SK-N-SH (cell line): ENCODE results near the gene DDX46. TPM values are rescaled to one million over a fixed set of nuclear protein-coding genes. Genes with fewer than 3 reads are reported as not detected.

Experiments
- CTCF ChIA-PET: fragments of 300-600, 350-600 bp; formaldehyde crosslinking; extraction: SDS; loops from one replicate; lab custom pipeline; 2021; lab: Yijun Ruan, JAX
- POLR2A ChIA-PET: fragments of 350-600 bp; sonication (Branson Sonifier 250); formaldehyde crosslinking; extraction: SDS; loops from one replicate; lab custom pipeline; 2020; ENCODE audit warnings: antibody characterized with exemption, inconsistent platforms; lab: Yijun Ruan, JAX
- DNase-seq: peaks from one replicate; pipeline ENCODE4 v3.0.0; 2012
- H2AFZ ChIP-seq: fragments of 200-600 bp; sonication (generic); 2 replicates; pipeline ENCODE4 v1.8.1; 2016; ENCODE audit warnings: antibody characterized with exemption, mild to moderate bottlenecking, low read depth
- H3F3A ChIP-seq: fragments of 200-600 bp; sonication (generic); replicated peaks from 2 replicates; pipeline ENCODE3; 2016; ENCODE audit warnings: antibody characterized with exemption, mild to moderate bottlenecking; ENCODE audit not compliant: insufficient read depth
- H3K27ac ChIP-seq, 2 experiments: fragments of 200-500 bp in 1 of 2; fragments of 200-600 bp in 1 of 2; sonication (Bioruptor generic) in 1 of 2; sonication (generic), shearing (Covaris generic) in 1 of 2; 2 replicates each; pipeline versions ENCODE4 v1.5.1 to v1.6.1; 2014 to 2016; ENCODE audit warnings: low read depth in 2 of 2, inconsistent platforms in 1 of 2, low read length in 1 of 2, mild to moderate bottlenecking in 1 of 2, mixed read lengths in 1 of 2
- H3K27me3 ChIP-seq: fragments of 200-600 bp; sonication (generic), shearing (Covaris generic); 2 replicates; pipeline ENCODE4 v1.6.1; 2016; ENCODE audit warnings: mixed run types; ENCODE audit not compliant: insufficient read depth
- H3K36me3 ChIP-seq, 2 experiments: fragments of 200-500 bp in 1 of 2; fragments of 200-600 bp in 1 of 2; sonication (Bioruptor generic) in 1 of 2; sonication (generic) in 1 of 2; replicated peaks in 1 of 2; 2 replicates each; pipeline versions ENCODE3 to v1.5.1; 2014 to 2016; ENCODE audit warnings: low read length in 1 of 2, mild to moderate bottlenecking in 1 of 2; ENCODE audit not compliant: insufficient read depth in 2 of 2, control insufficient read depth in 1 of 2
- H3K4me1 ChIP-seq, 2 experiments: fragments of 200-500 bp in 1 of 2; fragments of 200-600 bp in 1 of 2; sonication (Bioruptor generic) in 1 of 2; sonication (generic), shearing (Covaris generic) in 1 of 2; 2 replicates each; pipeline versions ENCODE4 v1.5.1 to v1.6.1; 2014 to 2016; ENCODE audit warnings: low read depth in 1 of 2, low read length in 1 of 2, mixed run types in 1 of 2; ENCODE audit not compliant: insufficient read depth in 2 of 2, control insufficient read depth in 1 of 2
- H3K4me2 ChIP-seq: fragments of 200-600 bp; sonication (generic), shearing (Covaris generic); 2 replicates; pipeline ENCODE4 v1.6.1; 2017; ENCODE audit warnings: mixed run types
- H3K4me3 ChIP-seq, 2 experiments: fragments of 200-500 bp in 1 of 2; fragments of 200-600 bp in 1 of 2; sonication (Bioruptor generic) in 1 of 2; sonication (generic), shearing (Covaris generic) in 1 of 2; 2 replicates each; pipeline versions ENCODE4 v1.5.1 to v1.8.1; 2014 to 2016; ENCODE audit warnings: low read depth in 2 of 2, inconsistent platforms in 1 of 2, low read length in 1 of 2, mild to moderate bottlenecking in 1 of 2, mixed read lengths in 1 of 2, moderate library complexity in 1 of 2
- H3K79me2 ChIP-seq: fragments of 200-600 bp; sonication (generic); 2 replicates; pipeline ENCODE4 v1.8.1; 2017; ENCODE audit warnings: mild to moderate bottlenecking; ENCODE audit not compliant: insufficient read depth
- H3K9ac ChIP-seq: fragments of 200-600 bp; sonication (generic); 2 replicates; pipeline ENCODE4 v1.6.1; 2017; ENCODE audit warnings: mixed run types
- H3K9me2 ChIP-seq: fragments of 200-600 bp; sonication (generic); 2 replicates; pipeline ENCODE4 v1.6.1; 2017; ENCODE audit warnings: mixed run types
- H3K9me3 ChIP-seq: fragments of 200-600 bp; sonication (generic); 2 replicates; pipeline ENCODE4 v1.6.1; 2017; ENCODE audit warnings: mixed run types, mild to moderate bottlenecking, moderate library complexity
- H4K20me1 ChIP-seq: fragments of 200-600 bp; sonication (generic); 2 replicates; pipeline ENCODE4 v1.6.1; 2017; ENCODE audit warnings: mild to moderate bottlenecking, mixed run types; ENCODE audit not compliant: insufficient read depth
- CTCF ChIP-seq: fragments of 200-600 bp; sonication (generic); IDR thresholded peaks from 2 replicates; pipeline ENCODE4 v1.6.1; 2017; ENCODE audit warnings: antibody characterized with exemption, mild to moderate bottlenecking, moderate library complexity
- ELF1 ChIP-seq: IDR thresholded peaks from 2 replicates; pipeline ENCODE4 v1.4.0; 2012
- EZH2phosphoT487 ChIP-seq: fragments of 200-600 bp; sonication (generic); IDR thresholded peaks from 2 replicates; pipeline ENCODE4 v1.6.1; 2017; ENCODE audit warnings: low read depth, mixed run types, mild to moderate bottlenecking, antibody characterized with exemption, moderate library complexity, borderline replicate concordance
- FOSL2 ChIP-seq: IDR thresholded peaks from 2 replicates; pipeline ENCODE4 v1.4.0; 2012; ENCODE audit warnings: low read depth, mild to moderate bottlenecking, moderate library complexity, borderline replicate concordance
- FOXM1 ChIP-seq: IDR thresholded peaks from 2 replicates; pipeline ENCODE4 v1.4.0; 2012; ENCODE audit warnings: low read depth, mild to moderate bottlenecking
- JUND ChIP-seq: IDR thresholded peaks from 2 replicates; pipeline ENCODE4 v1.4.0; 2012
- RCOR1 ChIP-seq: fragments of 150-350 bp; IDR thresholded peaks from 2 replicates; pipeline ENCODE4 v1.6.1; 2017; ENCODE audit warnings: antibody characterized with exemption, low read length
- RXRA ChIP-seq: IDR thresholded peaks from 2 replicates; pipeline ENCODE4 v1.4.0; 2012; ENCODE audit warnings: low read depth, mild to moderate bottlenecking, borderline replicate concordance
- TAF1 ChIP-seq: IDR thresholded peaks from 2 replicates; pipeline ENCODE4 v1.6.1; 2012; ENCODE audit warnings: low read depth, mild to moderate bottlenecking, low read length, moderate library complexity, borderline replicate concordance
- TEAD4 ChIP-seq: IDR thresholded peaks from 2 replicates; pipeline ENCODE4 v1.4.0; 2012; ENCODE audit warnings: mild to moderate bottlenecking, borderline replicate concordance; ENCODE audit not compliant: insufficient read depth
- YY1 ChIP-seq: IDR thresholded peaks from 2 replicates; pipeline ENCODE4 v1.4.0; 2012; ENCODE audit warnings: low read depth, mild to moderate bottlenecking
- WGBS: methylation state at CpG from one replicate; pipeline ENCODE4 v1.1.6; 2017; ENCODE audit warnings: low lambda C conversion rate; 5-methylcytosine and 5-hydroxymethylcytosine counted together
- polyA plus RNA-seq, 3 experiments: library from polyadenylated mRNA; depleted of rRNA; stranded (reverse); fragments of >200 nt; gene quantifications; 2 replicates each; pipeline ENCODE4 v1.2.3, GENCODE V29; 2012
- TF ChIP-seq, protein P1 (sequence below): IDR thresholded peaks from 2 replicates; pipeline ENCODE4 v1.4.0; 2012; ENCODE audit warnings: low read depth, borderline replicate concordance

DDX46 gene
- polyA plus RNA-seq, 1 of the 3 experiments (the other 2 are of a cell fraction) = 20.3 TPM

DNA sequence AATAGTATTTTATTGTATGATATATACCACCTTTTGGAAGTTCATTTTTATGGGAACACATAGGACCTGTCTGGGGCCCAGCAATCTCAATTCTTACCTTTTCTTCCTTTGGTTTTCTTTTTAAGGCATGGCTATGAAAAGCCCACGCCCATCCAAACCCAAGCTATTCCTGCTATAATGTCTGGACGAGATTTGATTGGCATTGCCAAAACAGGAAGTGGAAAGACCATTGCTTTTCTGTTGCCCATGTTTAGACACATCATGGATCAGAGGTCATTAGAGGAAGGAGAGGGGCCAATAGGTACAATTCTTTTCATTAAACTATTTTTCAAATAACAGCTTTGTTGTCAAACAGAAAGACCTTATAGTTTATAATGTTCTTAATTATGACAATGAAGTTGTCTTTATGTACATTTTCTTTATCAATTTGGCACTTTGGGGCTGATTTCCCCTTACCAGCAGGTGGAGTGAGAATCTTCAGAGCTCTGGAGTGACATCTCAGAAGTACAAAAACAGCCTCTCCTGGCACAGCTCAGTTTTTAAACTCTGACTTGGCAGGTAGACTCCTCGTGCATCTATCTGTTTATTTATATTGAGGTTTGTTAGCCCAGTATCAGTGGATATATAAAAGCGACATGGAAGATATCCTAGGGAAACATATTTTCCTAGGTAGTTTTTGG is 25.8 kb downstream of the DDX46 start:
- ChIA-PET POLR2A (no interaction called here), CTCF (interaction anchor here (1.0 kb wide), 1 partner anchor 36 kb away, joined by 3 read pairs; no protein-coding TSS in a partner anchor)
- Histone ChIP-seq H3K9me3 (no peaks in the 10 kb centered on the region), H4K20me1 (no peaks in the 10 kb centered on the region), H3K9ac (no peak overlapping the region), H3K4me3 (no peak overlapping the region), H3K27me3 (no peaks in the 10 kb centered on the region), H3K79me2 (peaks cover 10% of the 10 kb centered on the region; the same call in 1 of the 2 replicates), H3K36me3 (peaks cover 59 to 61% of the 10 kb centered on the region in 2 experiments), H3K27ac (peak overlapping the region in 1 of 2 experiments; percentile 17; a peak in 2 of 4 replicates), H3K4me1 (no peaks in the 10 kb centered on the region), H3F3A (peaks cover 18% of the 10 kb centered on the region), H2AFZ (no peak overlapping the region), H3K4me2 (no peak overlapping the region), H3K9me2 (no peaks in the 10 kb centered on the region)
- WGBS = 79% methylated on average over 4 of the region's 4 CpGs
- no peak for DNase-seq
- TF ChIP-seq RXRA (no peak), CTCF (peak; percentile 45)

DNA sequence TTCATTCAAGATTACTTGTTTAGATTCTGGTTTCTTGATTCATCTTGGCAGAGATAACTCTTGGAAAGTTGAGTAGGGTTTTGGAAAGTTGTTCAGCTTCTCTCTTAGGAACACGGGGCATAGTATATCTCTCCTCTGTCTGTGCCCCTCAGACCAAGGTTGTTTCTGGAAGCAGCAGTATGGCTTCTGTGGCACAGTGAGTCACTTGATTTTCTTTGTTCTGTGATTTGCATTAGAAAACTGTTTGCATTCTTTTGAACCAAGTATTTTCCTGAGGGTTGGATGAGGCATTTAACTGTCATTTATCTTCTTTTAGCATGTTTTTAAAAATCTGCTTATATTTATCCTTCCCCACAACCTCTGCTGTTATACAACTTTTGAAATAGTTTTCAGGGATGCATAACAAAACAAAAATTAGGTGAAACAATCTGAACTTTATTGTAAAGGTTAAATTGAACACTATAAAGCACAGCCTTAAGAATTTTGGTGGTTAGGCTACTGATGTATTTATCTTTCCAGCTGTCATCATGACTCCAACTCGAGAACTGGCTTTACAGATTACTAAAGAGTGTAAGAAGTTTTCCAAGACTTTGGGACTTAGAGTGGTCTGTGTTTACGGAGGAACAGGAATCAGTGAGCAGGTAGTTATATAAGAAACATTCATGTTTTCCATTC is 26.5 kb downstream of the DDX46 start:
- Histone ChIP-seq H3K27ac (peak overlapping the region in 1 of 2 experiments; percentile 17; a peak in 2 of 4 replicates), H3K9ac (no peak overlapping the region), H3K79me2 (peaks cover 15% of the 10 kb centered on the region; the same call in 1 of the 2 replicates), H3K9me2 (no peaks in the 10 kb centered on the region), H3K9me3 (no peaks in the 10 kb centered on the region), H3K4me1 (no peaks in the 10 kb centered on the region), H3F3A (peaks cover 18% of the 10 kb centered on the region), H3K36me3 (peaks cover 61 to 66% of the 10 kb centered on the region in 2 experiments)
- WGBS = 80% methylated on average over 3 of the region's 3 CpGs
- CTCF ChIA-PET = interaction anchor here (1.0 kb wide), 1 partner anchor 36 kb away, joined by 3 read pairs; no protein-coding TSS in a partner anchor
- TF ChIP-seq FOSL2 = peak; percentile 3; the same call in 1 of the 2 replicates
- TF ChIP-seq TAF1 = no peak
- TF ChIP-seq, all 33 proteins: peak for 1
- H3K27me3 ChIP-seq = no peaks in the 10 kb centered on the region
- no peak for DNase-seq
- no peak overlapping the region for H2AFZ ChIP-seq
- POLR2A ChIA-PET = no interaction called here
- no peak overlapping the region for H3K4me3 ChIP-seq
- no peak overlapping the region for H3K4me2 ChIP-seq
- H4K20me1 ChIP-seq = no peaks in the 10 kb centered on the region

DNA sequence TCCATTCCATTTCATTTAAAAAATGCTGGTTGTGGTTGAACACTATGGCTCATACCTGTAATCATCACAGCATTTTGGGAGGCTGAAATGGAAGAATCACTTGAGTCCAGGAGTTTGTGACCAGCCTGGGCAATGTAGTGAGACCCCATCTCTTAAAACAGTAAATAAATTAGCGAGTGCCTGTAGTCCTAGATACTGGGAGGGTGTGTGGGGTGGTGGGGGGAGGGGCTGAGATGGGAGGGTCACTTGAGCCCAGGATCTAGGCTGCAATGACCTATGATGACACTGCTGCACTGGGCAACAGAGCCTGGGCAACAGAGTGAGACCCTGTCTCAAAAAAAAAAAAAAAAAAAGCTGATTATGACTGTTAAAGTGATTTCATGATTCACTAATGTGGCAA is 29.1 kb downstream of the DDX46 start:
- ChIA-PET CTCF (no interaction called here), POLR2A (interaction anchor here (0.6 kb wide), 1 partner anchor 12 kb away, joined by 3 read pairs; no protein-coding TSS in a partner anchor)
- Histone ChIP-seq H3K4me2 (no peak overlapping the region), H3F3A (peaks cover 13% of the 10 kb centered on the region), H3K9me3 (no peaks in the 10 kb centered on the region), H3K9me2 (no peaks in the 10 kb centered on the region), H4K20me1 (no peaks in the 10 kb centered on the region), H3K4me3 (no peak overlapping the region), H3K4me1 (no peaks in the 10 kb centered on the region), H3K9ac (no peak overlapping the region), H3K36me3 (peaks cover 65 to 74% of the 10 kb centered on the region in 2 experiments), H3K27ac (no peak overlapping the region), H3K27me3 (no peaks in the 10 kb centered on the region), H2AFZ (no peak overlapping the region), H3K79me2 (peaks cover 16% of the 10 kb centered on the region; the same call in 1 of the 2 replicates)
- no peak for DNase-seq
- WGBS = 100% methylated on average over 1 of the region's 1 CpG
- TF ChIP-seq FOXM1 = no peak
- TF ChIP-seq EZH2phosphoT487 = no peak
- TF ChIP-seq JUND = no peak
- TF ChIP-seq ELF1 = no peak
- TF ChIP-seq YY1 = no peak
- TF ChIP-seq RXRA = no peak
- TF ChIP-seq, protein P1, sequence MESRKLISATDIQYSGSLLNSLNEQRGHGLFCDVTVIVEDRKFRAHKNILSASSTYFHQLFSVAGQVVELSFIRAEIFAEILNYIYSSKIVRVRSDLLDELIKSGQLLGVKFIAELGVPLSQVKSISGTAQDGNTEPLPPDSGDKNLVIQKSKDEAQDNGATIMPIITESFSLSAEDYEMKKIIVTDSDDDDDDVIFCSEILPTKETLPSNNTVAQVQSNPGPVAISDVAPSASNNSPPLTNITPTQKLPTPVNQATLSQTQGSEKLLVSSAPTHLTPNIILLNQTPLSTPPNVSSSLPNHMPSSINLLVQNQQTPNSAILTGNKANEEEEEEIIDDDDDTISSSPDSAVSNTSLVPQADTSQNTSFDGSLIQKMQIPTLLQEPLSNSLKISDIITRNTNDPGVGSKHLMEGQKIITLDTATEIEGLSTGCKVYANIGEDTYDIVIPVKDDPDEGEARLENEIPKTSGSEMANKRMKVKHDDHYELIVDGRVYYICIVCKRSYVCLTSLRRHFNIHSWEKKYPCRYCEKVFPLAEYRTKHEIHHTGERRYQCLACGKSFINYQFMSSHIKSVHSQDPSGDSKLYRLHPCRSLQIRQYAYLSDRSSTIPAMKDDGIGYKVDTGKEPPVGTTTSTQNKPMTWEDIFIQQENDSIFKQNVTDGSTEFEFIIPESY = no peak
- no peak for TF ChIP-seq RCOR1
- no peak for TF ChIP-seq TAF1
- no peak for TF ChIP-seq TEAD4
